ENCODE data around the gene ANGPTL8.

ANGPTL8 gene

DNA sequence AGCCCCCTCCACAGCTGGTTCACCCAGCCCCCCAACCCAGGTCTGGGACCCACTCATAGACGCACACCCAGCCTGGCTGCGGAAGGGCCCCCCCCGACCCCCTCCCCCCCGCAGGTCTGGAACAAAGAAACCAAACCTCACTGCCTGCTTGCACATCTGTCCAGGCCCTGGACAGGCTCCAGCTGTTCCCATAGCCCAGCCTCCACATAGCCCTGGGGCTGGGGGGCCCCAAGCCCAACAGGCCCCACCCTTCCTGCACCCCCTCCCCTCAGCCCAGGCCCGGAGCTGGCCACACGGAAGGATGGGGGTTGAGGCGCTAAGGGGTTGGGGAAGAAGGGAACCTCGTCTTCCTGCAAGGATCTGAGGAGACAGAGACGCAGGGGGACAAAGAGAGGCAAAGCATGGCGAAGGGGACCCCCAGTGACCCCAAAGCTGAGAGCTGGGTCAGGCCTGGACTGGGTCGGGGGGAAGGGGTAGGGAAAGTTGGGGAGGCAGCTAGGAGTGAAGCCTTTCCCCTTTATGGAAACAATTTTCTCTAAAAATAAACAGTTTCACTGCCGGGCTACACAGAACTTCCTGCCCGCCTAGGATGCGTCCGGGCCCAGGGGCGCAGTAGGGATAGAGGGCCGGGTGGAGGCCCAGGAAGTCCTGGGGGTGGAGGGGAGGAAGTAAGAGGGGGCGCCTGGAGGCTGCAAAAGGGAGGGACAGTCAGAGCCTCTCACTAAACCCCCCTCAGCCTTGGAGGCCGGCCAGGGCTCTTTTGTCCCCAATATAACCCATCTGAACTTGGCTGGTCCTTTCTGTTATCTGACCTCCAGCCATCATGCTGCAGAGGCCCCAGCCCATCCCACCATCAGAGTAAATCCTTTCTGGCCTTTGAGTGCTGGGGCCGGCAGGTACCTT is 44.5 kb upstream of the ANGPTL8 start:
- no peak for TF ChIP-seq CTCF (IDR thresholded peaks at IDR 0.05; ENCODE audit: insufficient read depth, low read depth, low read length, missing control alignments)
- peak overlapping the region; percentile 28 for H3K4me3 ChIP-seq (ENCODE audit: low read depth, low read length)
- DNase-seq (ENCODE audit: low read depth), result peak; percentile 49

GRCh38 chr19:11195681-11196080 is 43.7 kb upstream of the ANGPTL8 start:
- no peak for TF ChIP-seq CTCF (IDR thresholded peaks at IDR 0.05; ENCODE audit: insufficient read depth, low read depth, low read length, missing control alignments)
- no peak overlapping the region for H3K4me3 ChIP-seq (ENCODE audit: low read depth, low read length)
- DNase-seq (ENCODE audit: low read depth), result no peak

- DNase-seq (ENCODE audit: low read depth), result no peak
- no peak for TF ChIP-seq CTCF (IDR thresholded peaks at IDR 0.05; ENCODE audit: insufficient read depth, low read depth, low read length, missing control alignments)
- peak overlapping the region; percentile 92 for H3K4me3 ChIP-seq (ENCODE audit: low read depth, low read length)
These were observed 42.8 kb upstream of the ANGPTL8 start for GRCh38 chr19:11196406-11197287.

DNA sequence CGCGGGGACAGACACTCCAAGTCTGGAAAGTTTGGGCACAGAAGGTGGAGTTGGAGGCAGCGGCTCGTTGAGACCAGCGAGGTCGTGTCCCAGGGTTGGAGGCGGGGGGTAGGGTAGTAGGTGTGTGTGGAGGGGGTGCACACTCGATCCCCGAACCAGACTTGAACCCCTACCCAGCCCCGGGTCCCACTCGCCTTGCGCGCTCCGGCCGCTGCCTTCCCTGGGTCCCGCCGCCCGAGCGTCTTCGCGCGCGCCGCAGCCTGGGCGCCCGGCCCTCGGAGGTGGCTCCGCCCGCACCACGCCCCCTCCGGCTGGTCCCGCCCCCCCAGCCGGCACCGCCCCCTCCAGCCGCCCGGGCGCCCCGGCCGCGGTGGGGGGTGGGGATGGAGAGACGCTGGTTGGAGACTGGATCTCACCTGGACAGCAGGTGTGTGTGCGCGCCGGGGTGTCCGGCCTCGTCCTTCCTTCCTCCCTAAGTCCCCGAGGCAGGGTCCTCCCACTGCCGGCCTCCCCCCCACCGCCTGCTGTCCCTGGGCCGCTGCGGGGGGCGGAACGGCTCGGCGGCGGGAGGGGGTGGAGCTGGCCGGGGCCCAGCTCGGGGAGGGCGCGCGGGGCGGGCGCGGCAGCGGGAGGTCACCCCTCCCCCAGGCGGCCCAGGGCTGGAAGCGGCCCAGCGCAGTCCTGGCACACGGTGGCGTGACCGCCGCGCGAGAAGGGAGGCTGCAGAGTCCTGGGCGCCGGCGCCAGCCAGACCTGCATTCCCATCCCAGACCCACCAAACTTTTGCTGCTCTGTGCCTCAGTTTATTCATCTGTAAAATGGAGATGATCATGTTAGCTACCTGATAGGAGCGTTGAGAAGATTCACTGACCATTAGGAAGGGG is 41.9 kb upstream of the ANGPTL8 start, which contains the start of gene KANK2:
Gene KANK2, minus strand, starts transcription at position 255 of the 884 bp plus-strand sequence. CDS start 3,034 bp downstream, outside the sequence.
- peak; percentile 85 for DNase-seq (ENCODE audit: low read depth)
- no peak for TF ChIP-seq CTCF (IDR thresholded peaks at IDR 0.05; ENCODE audit: insufficient read depth, low read depth, low read length, missing control alignments)
- H3K4me3 ChIP-seq (ENCODE audit: low read depth, low read length), result peak within 1 kb of the TSS; percentile 92

- no peak for DNase-seq (ENCODE audit: low read depth)
- TF ChIP-seq CTCF (IDR thresholded peaks at IDR 0.05; ENCODE audit: insufficient read depth, low read depth, low read length, missing control alignments), result no peak
- peak overlapping the region; percentile 92 for H3K4me3 ChIP-seq (ENCODE audit: low read depth, low read length)
These were observed 41.3 kb upstream of the ANGPTL8 start for GRCh38 chr19:11198175-11198534.

DNA sequence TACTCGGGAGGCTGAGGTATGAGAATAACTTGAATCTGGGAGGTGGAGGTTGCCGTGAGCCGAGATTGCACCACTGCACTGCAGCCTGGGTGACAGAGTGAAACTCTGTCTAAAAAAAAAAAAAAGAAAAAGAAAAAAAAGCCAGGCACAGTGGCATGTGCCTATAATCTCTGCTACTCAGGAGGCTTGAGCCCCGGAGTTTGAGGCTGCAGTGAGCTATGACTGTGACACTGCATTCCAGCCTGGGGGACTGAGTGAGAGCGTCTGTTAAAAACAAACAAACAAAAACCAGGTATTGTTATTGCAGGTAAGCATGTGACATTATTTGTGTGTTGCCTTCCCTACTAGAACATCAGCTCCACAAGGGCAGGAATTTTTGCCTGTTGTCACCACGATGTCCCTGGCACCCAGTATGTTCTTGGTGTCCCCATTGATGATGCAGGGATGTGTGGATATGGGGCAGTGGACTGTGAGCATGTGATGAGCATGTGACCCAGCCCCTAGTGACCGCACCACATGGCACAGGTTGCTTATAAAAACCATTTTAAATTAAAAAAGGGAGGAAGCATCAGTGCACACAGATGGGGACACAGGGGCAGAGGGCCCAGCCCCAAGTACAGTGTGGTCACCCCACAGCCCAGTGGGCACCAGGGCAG is 40.5 kb upstream of the ANGPTL8 start:
- H3K4me3 ChIP-seq (ENCODE audit: low read depth, low read length), result no peak overlapping the region
- no peak for TF ChIP-seq CTCF (IDR thresholded peaks at IDR 0.05; ENCODE audit: insufficient read depth, low read depth, low read length, missing control alignments)
- DNase-seq (ENCODE audit: low read depth), result no peak

Measured in GM12865 (cell line).